IMR-90 (cell line): ENCODE data around the gene NR1I3. TPM values are rescaled to one million over a fixed set of nuclear protein-coding genes. Genes with fewer than 3 reads are reported as not detected.

Experiments
- ATAC-seq: fragments of 200-7000 bp; cut with Tn5 transposase; 2 replicates; pipeline ENCODE4 v1.9.1; 2020; ENCODE audit warnings: low read depth, mild to moderate bottlenecking, moderate library complexity
- BruUV-seq: library from RNA; stranded (reverse); fragments of 400-500 nt; replicated peaks from 2 replicates; lab custom pipeline; 2021; lab: Mats Ljungman, UMichigan
- CTCF ChIA-PET: fragments of 300-600 bp; formaldehyde crosslinking; extraction: SDS; loops from one replicate; lab custom pipeline; 2021; ENCODE audit warnings: antibody characterized with exemption; lab: Yijun Ruan, JAX
- POLR2A ChIA-PET: fragments of 300-600 bp; sonication (Branson Sonifier 250); formaldehyde crosslinking; loops from one replicate; lab custom pipeline; 2022; ENCODE audit warnings: antibody characterized with exemption; ENCODE audit not compliant: unreplicated experiment; lab: Charles Lee
- DNase-seq: peaks from one replicate; pipeline ENCODE4 v3.0.0; 2013
- H2AFZ ChIP-seq: replicated peaks from 2 replicates; pipeline ENCODE3; 2013; ENCODE audit warnings: low read length, mild to moderate bottlenecking; ENCODE audit not compliant: poor library complexity
- H2AK5ac ChIP-seq: 2 replicates; pipeline ENCODE4 v1.6.1; 2013; ENCODE audit warnings: low read depth, low read length, inconsistent platforms
- H2AK9ac ChIP-seq: replicated peaks from 2 replicates; pipeline ENCODE3; 2013; ENCODE audit warnings: mild to moderate bottlenecking, low read depth, low read length, moderate library complexity; ENCODE audit not compliant: poor library complexity
- H2BK120ac ChIP-seq: 2 replicates; pipeline ENCODE4 v1.6.1; 2013; ENCODE audit warnings: low read depth, low read length, inconsistent platforms
- H2BK15ac ChIP-seq: 3 replicates; pipeline ENCODE4 v1.6.1; 2013; ENCODE audit warnings: low read depth, low read length, inconsistent platforms
- H2BK20ac ChIP-seq: 2 replicates; pipeline ENCODE4 v1.6.1; 2013; ENCODE audit warnings: low read depth, mild to moderate bottlenecking, inconsistent platforms, low read length, moderate library complexity
- H2BK5ac ChIP-seq: 2 replicates; pipeline ENCODE4 v1.6.1; 2013; ENCODE audit warnings: mild to moderate bottlenecking, low read depth, low read length, inconsistent platforms; ENCODE audit not compliant: poor library complexity, severe bottlenecking
- H3K14ac ChIP-seq: replicated peaks from 2 replicates; pipeline ENCODE4 v1.6.1; 2013; ENCODE audit warnings: low read depth, low read length, inconsistent platforms
- H3K18ac ChIP-seq: 2 replicates; pipeline ENCODE4 v1.6.1; 2013; ENCODE audit warnings: low read depth, low read length, control low read depth
- H3K23ac ChIP-seq: 2 replicates; pipeline ENCODE4 v1.6.1; 2013; ENCODE audit warnings: low read depth, low read length, inconsistent platforms
- H3K27ac ChIP-seq: 2 replicates; pipeline ENCODE4 v1.5.1; 2013; ENCODE audit warnings: mild to moderate bottlenecking, control low read depth, low read length; ENCODE audit not compliant: insufficient read depth
- H3K27me3 ChIP-seq: 2 replicates; pipeline ENCODE4 v1.6.1; 2013; ENCODE audit warnings: low read length; ENCODE audit not compliant: control insufficient read depth, insufficient read depth
- H3K36me3 ChIP-seq: 2 replicates; pipeline ENCODE4 v1.6.1; 2013; ENCODE audit warnings: low read length, mixed read lengths; ENCODE audit not compliant: control insufficient read depth, insufficient read depth
- H3K4ac ChIP-seq: 2 replicates; pipeline ENCODE4 v1.6.1; 2013; ENCODE audit warnings: low read depth, low read length, inconsistent platforms
- H3K4me1 ChIP-seq: 2 replicates; pipeline ENCODE4 v1.6.1; 2013; ENCODE audit warnings: low read length, mixed read lengths; ENCODE audit not compliant: control insufficient read depth, insufficient read depth
- H3K4me2 ChIP-seq: 2 replicates; pipeline ENCODE4 v1.6.1; 2013; ENCODE audit warnings: low read depth, mild to moderate bottlenecking, control low read depth, low read length, moderate library complexity
- H3K4me3 ChIP-seq: 2 replicates; pipeline ENCODE4 v1.5.1; 2013; ENCODE audit warnings: low read depth, mild to moderate bottlenecking, control low read depth, low read length, moderate library complexity; ENCODE audit not compliant: insufficient read depth
- H3K56ac ChIP-seq: 2 replicates; pipeline ENCODE4 v1.6.1; 2013; ENCODE audit warnings: low read length, inconsistent platforms; ENCODE audit not compliant: insufficient read depth; ENCODE audit errors: extremely low read depth
- H3K79me1 ChIP-seq, 2 experiments: 2 replicates each; pipeline ENCODE4 v1.6.1; 2013; ENCODE audit warnings: low read length in 2 of 2, inconsistent platforms in 1 of 2, low read depth in 1 of 2
- H3K9ac ChIP-seq: 2 replicates; pipeline ENCODE4 v1.6.1; 2013; ENCODE audit warnings: low read depth, low read length, control low read depth
- H3K9me1 ChIP-seq: 2 replicates; pipeline ENCODE4 v1.6.1; 2013; ENCODE audit warnings: low read length, inconsistent platforms; ENCODE audit not compliant: insufficient read depth
- H3K9me3 ChIP-seq: 2 replicates; pipeline ENCODE4 v1.6.1; 2013; ENCODE audit warnings: low read length; ENCODE audit not compliant: control insufficient read depth, insufficient read depth
- H4K20me1 ChIP-seq: 2 replicates; pipeline ENCODE4 v1.6.1; 2013; ENCODE audit warnings: low read length, inconsistent platforms; ENCODE audit not compliant: insufficient read depth
- H4K5ac ChIP-seq: 2 replicates; pipeline ENCODE4 v1.6.1; 2013; ENCODE audit warnings: mild to moderate bottlenecking, low read depth, low read length, control low read depth
- H4K8ac ChIP-seq, 2 experiments: 2 replicates each; pipeline ENCODE4 v1.6.1; 2013; ENCODE audit warnings: low read depth in 2 of 2, low read length in 2 of 2, control low read depth in 1 of 2, inconsistent platforms in 1 of 2
- H4K91ac ChIP-seq: 2 replicates; pipeline ENCODE4 v1.6.1; 2013; ENCODE audit warnings: low read depth, low read length, inconsistent platforms; ENCODE audit not compliant: insufficient read depth
- CEBPB ChIP-seq: IDR thresholded peaks from 2 replicates; pipeline ENCODE4 v1.6.1; 2012; ENCODE audit warnings: low read depth, low read length, improper control_type of control experiment
- CHD1 ChIP-seq: IDR thresholded peaks from 2 replicates; pipeline ENCODE4 v1.6.1; 2012; ENCODE audit warnings: low read depth, low read length, improper control_type of control experiment
- MAFK ChIP-seq: IDR thresholded peaks from 2 replicates; pipeline ENCODE4 v1.6.1; 2012; ENCODE audit warnings: low read depth, low read length, improper control_type of control experiment
- MAZ ChIP-seq: IDR thresholded peaks from 2 replicates; pipeline ENCODE4 v1.6.1; 2012; ENCODE audit warnings: low read depth, mild to moderate bottlenecking, low read length, improper control_type of control experiment, moderate library complexity, borderline replicate concordance
- NFE2L2 ChIP-seq: fragments of 150-350 bp; IDR thresholded peaks from 2 replicates; pipeline ENCODE4 v1.6.1; 2016; ENCODE audit warnings: low read depth, mild to moderate bottlenecking, low read length
- POLR2A ChIP-seq: IDR thresholded peaks from 2 replicates; pipeline ENCODE4 v1.6.1; 2012; ENCODE audit warnings: mild to moderate bottlenecking, low read depth, low read length
- RAD21 ChIP-seq: IDR thresholded peaks from 2 replicates; pipeline ENCODE4 v1.6.1; 2012; ENCODE audit warnings: low read length, improper control_type of control experiment
- RFX5 ChIP-seq: IDR thresholded peaks from 2 replicates; pipeline ENCODE4 v1.8.0; 2012; ENCODE audit warnings: low read depth, mild to moderate bottlenecking, low read length, moderate library complexity
- SMC3 ChIP-seq: fragments of 150-350 bp; IDR thresholded peaks from 2 replicates; pipeline ENCODE4 v1.6.1; 2016; ENCODE audit warnings: low read depth, mild to moderate bottlenecking, antibody characterized with exemption, low read length, moderate library complexity
- WGBS, 2 experiments: methylation state at CpG; one replicate each; pipeline versions ENCODE4 v1.1.5 to v1.1.7; 2013; ENCODE audit warnings: missing lambda C conversion rate in 2 of 2; ENCODE audit not compliant: insufficient read length in 1 of 2; ENCODE audit errors: extremely low coverage in 2 of 2; 5-methylcytosine and 5-hydroxymethylcytosine counted together
- dilution Hi-C: fragments of 300-500 bp; cut with HindIII; formaldehyde crosslinking; loops from one replicate; pipeline ENCODE4 v1.14.3; 2018; ENCODE audit warnings: low sequenced_read_pairs; ENCODE audit not compliant: unreplicated experiment
- in situ Hi-C: fragments of 300-500 bp; cut with MboI; formaldehyde crosslinking; loops from 3 replicates; pipeline ENCODE4 v1.14.3; 2019; ENCODE audit warnings: low sequenced_read_pairs, inconsistent platforms, mixed read lengths
- intact Hi-C: fragments of 100-400 bp; cut with micrococcal nuclease; formaldehyde crosslinking; loops from 2 replicates; pipeline ENCODE4 v1.10.0; 2022
- polyA plus RNA-seq, 3 experiments: library from polyadenylated mRNA; depleted of rRNA; stranded (reverse); fragments of >200 nt; gene quantifications; 2 replicates each; pipeline ENCODE4 v1.2.3, GENCODE V29; 2012; ENCODE audit warnings: low replicate concordance in 1 of 3
- total RNA-seq: library from RNA; depleted of rRNA; stranded (reverse); fragments of >200 nt; gene quantifications from 2 replicates; pipeline ENCODE4 v1.2.3, GENCODE V29; 2012
- TF ChIP-seq, protein P1 (sequence below): conservative IDR thresholded peaks from 2 replicates; pipeline ENCODE4 v1.5.1; 2012; ENCODE audit warnings: mild to moderate bottlenecking, low read depth, low read length, improper control_type of control experiment
- TF ChIP-seq, protein P2 (sequence below): fragments of 150-350 bp; IDR thresholded peaks from 2 replicates; pipeline ENCODE4 v1.6.1; 2016; ENCODE audit warnings: low read depth, mild to moderate bottlenecking, low read length, moderate library complexity, borderline replicate concordance

NR1I3 gene
- total and polyA plus RNA-seq, 2 of the 4 experiments (the other 2 are of a cell fraction): not detected

DNA sequence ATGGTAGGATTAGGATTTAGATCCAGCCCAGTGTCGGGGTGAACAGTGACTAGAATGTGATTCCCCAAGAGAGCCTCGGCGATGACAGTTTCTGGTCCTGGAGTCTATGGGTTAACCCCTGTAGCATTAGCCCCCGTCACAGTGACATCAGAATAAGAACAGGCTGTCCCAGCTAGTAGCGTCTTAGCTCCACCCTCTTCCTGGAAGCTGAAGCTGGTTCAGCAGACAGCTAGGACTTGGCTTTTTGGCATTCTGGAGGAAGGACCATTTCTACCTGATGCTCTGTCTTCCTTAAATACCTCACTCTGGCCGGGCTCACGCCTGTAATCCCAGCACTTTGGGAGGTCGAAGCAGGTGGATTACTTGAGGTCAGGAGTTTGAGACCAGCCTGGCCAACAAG, 30.8 kb downstream of the NR1I3 start:
- Histone ChIP-seq H4K8ac (no peak overlapping the region; a peak in 1 of 4 replicates), H3K27ac (peak overlapping the region; percentile 64; the same call in 1 of the 2 replicates), H3K27me3 (no peaks in the 10 kb centered on the region), H3K4me2 (peak overlapping the region; percentile 62), H2BK20ac (no peak overlapping the region), H4K5ac (no peak overlapping the region), H2AFZ (no peak overlapping the region), H3K56ac (no peak overlapping the region; the same call in 1 of the 2 replicates), H2AK5ac (peak overlapping the region; percentile 1; the same call in 1 of the 2 replicates), H2BK5ac (peak overlapping the region; percentile 10), H4K91ac (no peak overlapping the region), H3K18ac (no peak overlapping the region), H3K9me1 (peaks cover 11% of the 10 kb centered on the region), H2BK15ac (no peak overlapping the region), H3K36me3 (peaks cover 34% of the 10 kb centered on the region), H3K9me3 (no peaks in the 10 kb centered on the region), H2AK9ac (no peak overlapping the region), H3K4ac (0 out of 2 replicates have a peak overlapping the region, but pooled peaks have one; percentile 1), H3K4me1 (peaks cover 11% of the 10 kb centered on the region), H3K79me1 (peaks cover 28 to 54% of the 10 kb centered on the region in 2 experiments), H3K9ac (peak overlapping the region; percentile 43; the same call in 1 of the 2 replicates), H4K20me1 (peaks cover 12% of the 10 kb centered on the region), H2BK120ac (peak overlapping the region; percentile 0; the same call in 1 of the 2 replicates), H3K14ac (no peak overlapping the region), H3K23ac (no peak overlapping the region), H3K4me3 (no peak overlapping the region)
- intact Hi-C loops: no loop called here
- peak; percentile 63 for ATAC-seq
- POLR2A ChIA-PET: no interaction called here
- CTCF ChIA-PET: interaction anchor here (1.1 kb wide), 1 partner anchor 175 kb away, joined by 3 read pairs; no protein-coding TSS in a partner anchor
- in situ Hi-C loops: no loop called here
- DNase-seq: peak; percentile 72
- TF ChIP-seq MAZ: no peak
- TF ChIP-seq MAFK: no peak
- no peak for TF ChIP-seq RAD21
- TF ChIP-seq CEBPB: no peak
- no peak for TF ChIP-seq RFX5
- TF ChIP-seq POLR2A: no peak
- TF ChIP-seq, protein P1, sequence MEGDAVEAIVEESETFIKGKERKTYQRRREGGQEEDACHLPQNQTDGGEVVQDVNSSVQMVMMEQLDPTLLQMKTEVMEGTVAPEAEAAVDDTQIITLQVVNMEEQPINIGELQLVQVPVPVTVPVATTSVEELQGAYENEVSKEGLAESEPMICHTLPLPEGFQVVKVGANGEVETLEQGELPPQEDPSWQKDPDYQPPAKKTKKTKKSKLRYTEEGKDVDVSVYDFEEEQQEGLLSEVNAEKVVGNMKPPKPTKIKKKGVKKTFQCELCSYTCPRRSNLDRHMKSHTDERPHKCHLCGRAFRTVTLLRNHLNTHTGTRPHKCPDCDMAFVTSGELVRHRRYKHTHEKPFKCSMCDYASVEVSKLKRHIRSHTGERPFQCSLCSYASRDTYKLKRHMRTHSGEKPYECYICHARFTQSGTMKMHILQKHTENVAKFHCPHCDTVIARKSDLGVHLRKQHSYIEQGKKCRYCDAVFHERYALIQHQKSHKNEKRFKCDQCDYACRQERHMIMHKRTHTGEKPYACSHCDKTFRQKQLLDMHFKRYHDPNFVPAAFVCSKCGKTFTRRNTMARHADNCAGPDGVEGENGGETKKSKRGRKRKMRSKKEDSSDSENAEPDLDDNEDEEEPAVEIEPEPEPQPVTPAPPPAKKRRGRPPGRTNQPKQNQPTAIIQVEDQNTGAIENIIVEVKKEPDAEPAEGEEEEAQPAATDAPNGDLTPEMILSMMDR: no peak
- no peak for TF ChIP-seq CHD1
- TF ChIP-seq, protein P2, sequence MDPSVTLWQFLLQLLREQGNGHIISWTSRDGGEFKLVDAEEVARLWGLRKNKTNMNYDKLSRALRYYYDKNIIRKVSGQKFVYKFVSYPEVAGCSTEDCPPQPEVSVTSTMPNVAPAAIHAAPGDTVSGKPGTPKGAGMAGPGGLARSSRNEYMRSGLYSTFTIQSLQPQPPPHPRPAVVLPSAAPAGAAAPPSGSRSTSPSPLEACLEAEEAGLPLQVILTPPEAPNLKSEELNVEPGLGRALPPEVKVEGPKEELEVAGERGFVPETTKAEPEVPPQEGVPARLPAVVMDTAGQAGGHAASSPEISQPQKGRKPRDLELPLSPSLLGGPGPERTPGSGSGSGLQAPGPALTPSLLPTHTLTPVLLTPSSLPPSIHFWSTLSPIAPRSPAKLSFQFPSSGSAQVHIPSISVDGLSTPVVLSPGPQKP: no peak
- TF ChIP-seq SMC3: no peak
- no peak for TF ChIP-seq NFE2L2
- WGBS, 2 experiments: 70% methylated on average over 2 of the region's 8 CpGs; no CpG with 5 or more reads in 1 of the 2 experiments
- dilution Hi-C loops: no loop called here
- BruUV-seq: no TSS peak
